Neuron (in vitro differentiated cells): ENCODE data around the gene ANKRD9.

ENCODE experiments used
- H2AFZ ChIP-seq: one replicate; pipeline ENCODE4 v1.6.1; 2013; ENCODE audit warnings: low read depth, mild to moderate bottlenecking, inconsistent platforms, low read length, moderate library complexity
- H3K27me3 ChIP-seq: one replicate; pipeline ENCODE4 v1.6.1; 2013; ENCODE audit warnings: low read length; ENCODE audit not compliant: insufficient read depth
- H3K36me3 ChIP-seq: one replicate; pipeline ENCODE4 v1.6.1; 2013; ENCODE audit warnings: low read length; ENCODE audit not compliant: insufficient read depth
- H3K4me1 ChIP-seq: one replicate; pipeline ENCODE4 v1.6.1; 2013; ENCODE audit warnings: low read length; ENCODE audit not compliant: insufficient read depth
- H3K4me3 ChIP-seq: 2 replicates; pipeline ENCODE4 v1.5.1; 2013; ENCODE audit warnings: mild to moderate bottlenecking, low read length, moderate library complexity
- H3K9me3 ChIP-seq: one replicate; pipeline ENCODE4 v1.6.1; 2013; ENCODE audit warnings: low read length

The ANKRD9 gene

GRCh38 chr14:102493096-102493495 is 16.5 kb downstream of the ANKRD9 start:
- H3K9me3 ChIP-seq: no peaks in the 10 kb centered on the region
- H3K4me1 ChIP-seq: no peaks in the 10 kb centered on the region
- no peak overlapping the region for H3K4me3 ChIP-seq
- no peak overlapping the region for H2AFZ ChIP-seq
- no peaks in the 10 kb centered on the region for H3K27me3 ChIP-seq
- peaks cover under 1% of the 10 kb centered on the region for H3K36me3 ChIP-seq

DNA sequence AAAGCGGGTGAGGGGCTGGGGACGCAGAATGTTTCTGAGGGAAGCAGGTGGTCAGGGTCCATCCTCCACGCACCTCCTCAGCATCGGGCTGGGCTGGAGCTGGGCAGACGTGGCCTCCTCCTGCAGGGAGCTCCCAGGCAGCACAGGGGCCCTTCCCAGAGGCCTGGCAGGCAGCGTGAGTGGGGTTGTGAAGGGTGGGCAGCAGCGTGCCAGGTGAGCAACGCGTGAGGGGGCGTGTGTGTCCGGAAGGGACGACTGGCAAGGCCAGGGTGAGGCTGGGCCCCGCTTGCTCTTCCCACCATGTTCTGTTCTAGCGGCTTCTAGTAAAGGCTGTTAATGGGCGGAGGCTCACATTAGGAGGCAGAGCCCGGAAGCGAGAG is 17.1 kb downstream of the ANKRD9 start:
- Histone ChIP-seq H2AFZ (no peak overlapping the region), H3K4me1 (no peaks in the 10 kb centered on the region), H3K4me3 (no peak overlapping the region), H3K27me3 (no peaks in the 10 kb centered on the region), H3K36me3 (no peaks in the 10 kb centered on the region), H3K9me3 (no peaks in the 10 kb centered on the region)

- no peaks in the 10 kb centered on the region for H3K36me3 ChIP-seq
- no peak overlapping the region for H2AFZ ChIP-seq
- no peaks in the 10 kb centered on the region for H3K27me3 ChIP-seq
- H3K4me1 ChIP-seq: no peaks in the 10 kb centered on the region
- H3K9me3 ChIP-seq: no peaks in the 10 kb centered on the region
- H3K4me3 ChIP-seq: no peak overlapping the region
Measured at GRCh38 chr14:102491786-102492530, 17.6 kb downstream of the ANKRD9 start.

DNA sequence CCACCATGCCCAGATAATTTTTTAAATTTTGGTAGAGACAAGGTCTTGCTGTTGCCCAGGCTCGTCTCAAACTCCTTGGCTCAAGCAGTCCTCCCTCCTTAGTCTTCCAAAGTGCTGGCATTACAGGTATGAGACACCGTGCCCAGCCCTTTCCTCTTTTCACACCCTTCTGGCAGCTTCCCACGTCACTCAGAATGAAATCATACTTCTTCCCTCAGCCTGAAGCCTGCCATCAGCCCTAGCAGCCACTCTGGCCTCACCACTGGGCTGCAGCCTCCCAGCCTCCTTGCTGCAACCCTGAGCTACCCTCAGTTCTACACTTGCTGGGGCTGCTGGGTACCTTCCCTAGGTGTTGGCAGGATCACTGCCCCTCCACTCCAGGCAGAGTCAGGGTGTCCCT is 18.2 kb downstream of the ANKRD9 start:
- Histone ChIP-seq H3K4me3 (no peak overlapping the region), H3K9me3 (no peaks in the 10 kb centered on the region), H2AFZ (no peak overlapping the region), H3K36me3 (no peaks in the 10 kb centered on the region), H3K27me3 (no peaks in the 10 kb centered on the region), H3K4me1 (no peaks in the 10 kb centered on the region)

GRCh38 chr14:102490456-102490855 is 19.1 kb downstream of the ANKRD9 start:
- no peaks in the 10 kb centered on the region for H3K4me1 ChIP-seq
- no peak overlapping the region for H2AFZ ChIP-seq
- no peaks in the 10 kb centered on the region for H3K36me3 ChIP-seq
- H3K4me3 ChIP-seq: no peak overlapping the region
- H3K27me3 ChIP-seq: no peaks in the 10 kb centered on the region
- no peaks in the 10 kb centered on the region for H3K9me3 ChIP-seq

DNA sequence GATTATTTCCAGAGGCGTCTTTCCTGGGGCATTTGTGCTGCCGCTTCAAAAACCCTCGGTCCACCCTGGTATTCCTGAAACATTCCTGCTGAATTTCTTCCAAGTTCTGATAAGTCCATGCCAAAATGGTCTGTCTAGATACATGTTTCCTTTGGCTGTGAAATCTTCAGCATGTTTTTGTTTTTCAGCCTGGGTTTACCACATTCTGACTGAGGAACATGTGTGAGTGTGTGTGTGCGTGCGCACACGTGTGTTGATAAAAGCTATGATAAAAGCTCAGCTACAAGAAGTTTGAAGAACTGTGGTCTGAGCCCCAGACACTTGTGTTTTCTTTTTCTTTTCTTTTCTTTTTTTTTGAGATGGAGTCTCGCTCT is 22.4 kb downstream of the ANKRD9 start:
- Histone ChIP-seq H3K4me3 (no peak overlapping the region), H3K4me1 (no peaks in the 10 kb centered on the region), H3K9me3 (no peaks in the 10 kb centered on the region), H2AFZ (no peak overlapping the region), H3K36me3 (no peaks in the 10 kb centered on the region), H3K27me3 (no peaks in the 10 kb centered on the region)

- H3K27me3 ChIP-seq: no peaks in the 10 kb centered on the region
- no peaks in the 10 kb centered on the region for H3K36me3 ChIP-seq
- H3K4me3 ChIP-seq: no peak overlapping the region
- no peaks in the 10 kb centered on the region for H3K4me1 ChIP-seq
- H3K9me3 ChIP-seq: no peaks in the 10 kb centered on the region
- no peak overlapping the region for H2AFZ ChIP-seq
Measured at GRCh38 chr14:102486513-102487203, 22.9 kb downstream of the ANKRD9 start.

DNA sequence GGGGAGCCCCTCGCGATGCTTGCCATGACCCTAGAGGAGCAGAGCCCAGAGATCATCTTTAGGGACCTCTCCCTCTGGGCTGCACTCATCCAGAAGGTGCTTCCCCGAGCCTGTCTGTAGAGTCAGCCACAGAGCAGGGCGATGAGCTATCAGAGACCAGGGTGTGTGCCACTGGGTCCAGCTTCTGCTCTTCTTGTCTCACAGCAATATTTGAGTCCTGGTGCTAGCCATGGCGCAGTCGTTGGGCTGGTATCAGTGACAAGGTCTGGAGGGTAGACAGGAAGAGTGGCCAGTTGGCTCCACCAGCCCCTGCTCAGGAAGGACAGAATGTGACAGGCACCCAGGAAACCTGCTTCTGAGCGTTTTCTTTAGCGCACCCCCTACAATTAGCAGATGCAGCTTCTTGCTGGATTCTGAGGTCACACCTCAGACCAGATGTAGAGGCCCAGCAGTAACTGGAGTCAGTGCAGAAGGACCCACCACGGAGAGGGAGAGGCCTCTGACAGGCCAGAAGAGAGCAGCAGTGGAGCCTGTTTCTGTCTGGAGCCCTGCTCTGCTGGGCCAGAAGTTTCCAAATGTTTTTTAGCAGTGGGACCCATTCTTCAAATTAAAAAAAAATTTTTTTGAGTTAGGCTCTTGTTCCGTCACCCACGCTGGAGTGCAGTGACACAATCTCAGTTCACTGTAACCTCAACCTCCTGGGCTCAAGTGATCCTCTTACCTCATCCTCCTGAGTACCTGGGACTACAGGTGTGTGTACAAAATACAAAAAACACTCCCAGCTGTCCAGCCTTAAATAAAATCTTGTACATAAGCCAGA is 23.7 kb downstream of the ANKRD9 start:
- no peaks in the 10 kb centered on the region for H3K27me3 ChIP-seq
- H2AFZ ChIP-seq: no peak overlapping the region
- H3K9me3 ChIP-seq: peaks cover 2% of the 10 kb centered on the region
- no peaks in the 10 kb centered on the region for H3K36me3 ChIP-seq
- no peaks in the 10 kb centered on the region for H3K4me1 ChIP-seq
- H3K4me3 ChIP-seq: no peak overlapping the region

GRCh38 chr14:102484316-102484715 is 25.3 kb downstream of the ANKRD9 start:
- H3K36me3 ChIP-seq: no peaks in the 10 kb centered on the region

DNA sequence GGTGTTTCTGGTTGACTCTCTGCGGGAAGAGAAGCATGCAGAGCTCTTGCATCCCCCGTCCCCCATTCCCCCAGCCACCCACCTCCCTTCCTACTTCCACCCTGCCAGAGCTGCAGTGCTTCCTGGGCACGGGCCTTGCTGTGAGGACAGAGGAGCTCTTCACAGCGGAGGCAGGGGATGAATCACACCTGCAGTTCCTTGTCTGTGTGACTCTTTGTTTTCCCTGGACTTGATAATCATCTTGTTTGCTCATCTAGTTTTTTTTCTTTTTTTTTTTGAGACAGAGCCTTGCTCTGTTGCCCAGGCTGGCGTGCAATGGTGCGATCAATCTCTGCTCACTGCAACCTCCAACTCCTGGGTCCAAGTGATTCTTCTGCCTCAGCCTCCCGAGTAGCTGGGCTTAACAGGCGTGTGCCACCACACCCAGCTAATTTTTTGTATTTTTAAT is 27.8 kb downstream of the ANKRD9 start:
- H3K27me3 ChIP-seq: no peaks in the 10 kb centered on the region
- peaks cover 2% of the 10 kb centered on the region for H3K9me3 ChIP-seq
- H3K4me3 ChIP-seq: no peak overlapping the region
- H3K4me1 ChIP-seq: no peaks in the 10 kb centered on the region
- H2AFZ ChIP-seq: no peak overlapping the region
- H3K36me3 ChIP-seq: no peaks in the 10 kb centered on the region

More at GRCh38 chr14:102484316-102484715, 25.3 kb downstream of the ANKRD9 start:
- Histone ChIP-seq H3K4me3 (no peak overlapping the region), H3K27me3 (no peaks in the 10 kb centered on the region), H3K9me3 (peaks cover 2% of the 10 kb centered on the region), H2AFZ (no peak overlapping the region), H3K4me1 (no peaks in the 10 kb centered on the region)

- Histone ChIP-seq H3K36me3 (no peaks in the 10 kb centered on the region), H2AFZ (no peak overlapping the region), H3K4me1 (no peaks in the 10 kb centered on the region), H3K4me3 (no peak overlapping the region), H3K27me3 (no peaks in the 10 kb centered on the region), H3K9me3 (peaks cover 2% of the 10 kb centered on the region)
Measured at GRCh38 chr14:102481371-102481770, 28.2 kb downstream of the ANKRD9 start.

DNA sequence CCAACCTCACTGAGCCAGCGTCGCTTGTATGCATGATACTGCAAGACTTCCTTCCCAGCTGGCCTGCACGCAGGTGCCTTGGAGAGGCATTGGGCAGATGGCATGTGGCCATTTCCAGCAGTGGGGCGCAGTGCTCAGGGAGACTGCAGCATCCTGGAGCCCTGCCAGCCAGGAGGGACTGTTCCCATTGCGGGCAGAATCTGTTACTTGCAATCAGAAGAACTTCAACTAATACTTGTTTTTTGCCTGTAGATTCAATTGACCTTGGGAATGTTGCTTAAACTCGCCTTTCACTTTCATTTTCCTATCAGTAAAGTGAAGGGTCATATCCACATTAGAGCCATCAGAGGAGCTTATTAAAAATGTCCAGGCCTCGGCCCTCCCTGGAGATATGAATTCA is 29.8 kb downstream of the ANKRD9 start:
- no peak overlapping the region for H3K4me3 ChIP-seq
- no peak overlapping the region for H2AFZ ChIP-seq
- no peaks in the 10 kb centered on the region for H3K4me1 ChIP-seq
- peaks cover 2% of the 10 kb centered on the region for H3K9me3 ChIP-seq
- H3K36me3 ChIP-seq: peaks cover 6% of the 10 kb centered on the region
- no peaks in the 10 kb centered on the region for H3K27me3 ChIP-seq

DNA sequence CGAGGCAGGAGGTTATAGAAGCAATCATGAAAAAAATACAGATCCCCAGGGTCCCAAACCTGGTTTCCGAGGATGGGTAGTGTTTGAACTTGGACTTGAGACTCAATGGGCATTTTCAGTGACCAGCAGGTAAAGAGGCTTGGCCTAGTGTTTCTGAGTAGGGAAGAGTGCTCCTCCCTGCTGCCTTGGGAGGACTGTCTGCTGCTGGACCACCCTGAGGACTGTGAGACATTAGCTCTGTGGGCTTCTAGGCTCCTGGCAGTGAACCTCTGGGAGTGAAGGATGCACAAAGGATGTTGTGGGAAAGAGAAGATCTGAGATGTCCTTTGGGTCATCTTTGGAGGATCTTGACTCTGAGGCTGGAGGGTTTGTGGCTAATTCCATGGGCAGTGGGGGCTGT is 30.5 kb downstream of the ANKRD9 start:
- Histone ChIP-seq H2AFZ (no peak overlapping the region), H3K36me3 (peaks cover 7% of the 10 kb centered on the region), H3K9me3 (peaks cover 2% of the 10 kb centered on the region)

More for the DNA sequence above, 30.5 kb downstream of the ANKRD9 start:
- no peak overlapping the region for H3K4me3 ChIP-seq
- no peaks in the 10 kb centered on the region for H3K4me1 ChIP-seq
- H3K27me3 ChIP-seq: no peaks in the 10 kb centered on the region
